HL-60 (cell line): ENCODE measurements around the gene TRIM3.

ENCODE experiments used
- DNase-seq, 2 experiments: peaks; one replicate each; pipeline ENCODE4 v3.0.0-alpha.2; 2010 to 2020; ENCODE audit warnings: low read depth in 1 of 2, low spot score in 1 of 2
- H3K27ac ChIP-seq: fragments of 250-450 bp; sonication (Bioruptor Pico); replicated peaks from 2 replicates; pipeline ENCODE4 v1.5.1; 2020; ENCODE audit warnings: mild to moderate bottlenecking, moderate library complexity
- H3K27me3 ChIP-seq: fragments of 250-450 bp; sonication (Bioruptor Pico); 2 replicates; pipeline ENCODE4 v1.5.1; 2021; ENCODE audit warnings: mild to moderate bottlenecking, moderate library complexity; ENCODE audit not compliant: insufficient read depth, poor library complexity, severe bottlenecking
- H3K4me3 ChIP-seq: replicated peaks from 2 replicates; pipeline ENCODE4 v1.5.1; 2011; ENCODE audit warnings: mild to moderate bottlenecking, control low read depth, low read length; ENCODE audit not compliant: insufficient read depth
- GABPA ChIP-seq: IDR thresholded peaks from 2 replicates; pipeline ENCODE4 v1.6.1; 2012; ENCODE audit warnings: low read depth
- POLR2AphosphoS5 ChIP-seq: IDR thresholded peaks from 2 replicates; pipeline ENCODE4 v1.6.1; 2012; ENCODE audit warnings: low read depth
- SPI1 ChIP-seq: IDR thresholded peaks from 2 replicates; pipeline ENCODE4 v1.6.1; 2012; ENCODE audit warnings: low read depth, mild to moderate bottlenecking, borderline replicate concordance
- TF ChIP-seq, protein P1 (sequence below): IDR thresholded peaks from 2 replicates; pipeline ENCODE4 v1.6.1; 2012; ENCODE audit warnings: low read depth; ENCODE audit not compliant: insufficient replicate concordance
- TF ChIP-seq, protein P2 (sequence below): IDR thresholded peaks from one replicate; pipeline ENCODE4 v1.5.1; 2011; ENCODE audit warnings: low read length, control low read depth, inconsistent platforms; ENCODE audit not compliant: insufficient read depth

The TRIM3 gene

DNA sequence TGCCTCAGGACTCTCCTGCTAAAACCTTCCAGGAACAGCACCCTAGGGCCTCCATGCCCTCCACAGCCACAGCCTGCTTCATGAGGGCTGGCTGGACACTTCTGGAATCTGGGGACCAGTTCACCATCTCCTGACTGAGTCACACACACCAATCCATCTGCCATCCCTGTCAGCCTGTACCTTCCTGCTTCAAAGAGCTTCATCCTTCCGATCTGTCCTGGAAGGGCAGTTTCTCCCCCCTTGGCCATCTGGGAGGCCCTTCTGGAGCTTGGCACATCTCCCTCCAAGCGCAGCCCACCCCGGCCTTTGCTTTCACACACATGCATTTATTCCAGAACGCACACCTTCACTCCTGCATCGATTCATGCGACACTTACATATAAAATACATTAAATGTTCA is 67.9 kb downstream of the TRIM3 start:
- H3K4me3 ChIP-seq: no peak overlapping the region
- no peak for DNase-seq
- H3K27me3 ChIP-seq: no peaks in the 10 kb centered on the region
- TF ChIP-seq POLR2AphosphoS5: no peak
- no peak for TF ChIP-seq SPI1
- TF ChIP-seq GABPA: no peak
- TF ChIP-seq, protein P1, sequence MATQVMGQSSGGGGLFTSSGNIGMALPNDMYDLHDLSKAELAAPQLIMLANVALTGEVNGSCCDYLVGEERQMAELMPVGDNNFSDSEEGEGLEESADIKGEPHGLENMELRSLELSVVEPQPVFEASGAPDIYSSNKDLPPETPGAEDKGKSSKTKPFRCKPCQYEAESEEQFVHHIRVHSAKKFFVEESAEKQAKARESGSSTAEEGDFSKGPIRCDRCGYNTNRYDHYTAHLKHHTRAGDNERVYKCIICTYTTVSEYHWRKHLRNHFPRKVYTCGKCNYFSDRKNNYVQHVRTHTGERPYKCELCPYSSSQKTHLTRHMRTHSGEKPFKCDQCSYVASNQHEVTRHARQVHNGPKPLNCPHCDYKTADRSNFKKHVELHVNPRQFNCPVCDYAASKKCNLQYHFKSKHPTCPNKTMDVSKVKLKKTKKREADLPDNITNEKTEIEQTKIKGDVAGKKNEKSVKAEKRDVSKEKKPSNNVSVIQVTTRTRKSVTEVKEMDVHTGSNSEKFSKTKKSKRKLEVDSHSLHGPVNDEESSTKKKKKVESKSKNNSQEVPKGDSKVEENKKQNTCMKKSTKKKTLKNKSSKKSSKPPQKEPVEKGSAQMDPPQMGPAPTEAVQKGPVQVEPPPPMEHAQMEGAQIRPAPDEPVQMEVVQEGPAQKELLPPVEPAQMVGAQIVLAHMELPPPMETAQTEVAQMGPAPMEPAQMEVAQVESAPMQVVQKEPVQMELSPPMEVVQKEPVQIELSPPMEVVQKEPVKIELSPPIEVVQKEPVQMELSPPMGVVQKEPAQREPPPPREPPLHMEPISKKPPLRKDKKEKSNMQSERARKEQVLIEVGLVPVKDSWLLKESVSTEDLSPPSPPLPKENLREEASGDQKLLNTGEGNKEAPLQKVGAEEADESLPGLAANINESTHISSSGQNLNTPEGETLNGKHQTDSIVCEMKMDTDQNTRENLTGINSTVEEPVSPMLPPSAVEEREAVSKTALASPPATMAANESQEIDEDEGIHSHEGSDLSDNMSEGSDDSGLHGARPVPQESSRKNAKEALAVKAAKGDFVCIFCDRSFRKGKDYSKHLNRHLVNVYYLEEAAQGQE: no peak
- TF ChIP-seq, protein P2, sequence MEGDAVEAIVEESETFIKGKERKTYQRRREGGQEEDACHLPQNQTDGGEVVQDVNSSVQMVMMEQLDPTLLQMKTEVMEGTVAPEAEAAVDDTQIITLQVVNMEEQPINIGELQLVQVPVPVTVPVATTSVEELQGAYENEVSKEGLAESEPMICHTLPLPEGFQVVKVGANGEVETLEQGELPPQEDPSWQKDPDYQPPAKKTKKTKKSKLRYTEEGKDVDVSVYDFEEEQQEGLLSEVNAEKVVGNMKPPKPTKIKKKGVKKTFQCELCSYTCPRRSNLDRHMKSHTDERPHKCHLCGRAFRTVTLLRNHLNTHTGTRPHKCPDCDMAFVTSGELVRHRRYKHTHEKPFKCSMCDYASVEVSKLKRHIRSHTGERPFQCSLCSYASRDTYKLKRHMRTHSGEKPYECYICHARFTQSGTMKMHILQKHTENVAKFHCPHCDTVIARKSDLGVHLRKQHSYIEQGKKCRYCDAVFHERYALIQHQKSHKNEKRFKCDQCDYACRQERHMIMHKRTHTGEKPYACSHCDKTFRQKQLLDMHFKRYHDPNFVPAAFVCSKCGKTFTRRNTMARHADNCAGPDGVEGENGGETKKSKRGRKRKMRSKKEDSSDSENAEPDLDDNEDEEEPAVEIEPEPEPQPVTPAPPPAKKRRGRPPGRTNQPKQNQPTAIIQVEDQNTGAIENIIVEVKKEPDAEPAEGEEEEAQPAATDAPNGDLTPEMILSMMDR: no peak
- no peak overlapping the region for H3K27ac ChIP-seq

DNA sequence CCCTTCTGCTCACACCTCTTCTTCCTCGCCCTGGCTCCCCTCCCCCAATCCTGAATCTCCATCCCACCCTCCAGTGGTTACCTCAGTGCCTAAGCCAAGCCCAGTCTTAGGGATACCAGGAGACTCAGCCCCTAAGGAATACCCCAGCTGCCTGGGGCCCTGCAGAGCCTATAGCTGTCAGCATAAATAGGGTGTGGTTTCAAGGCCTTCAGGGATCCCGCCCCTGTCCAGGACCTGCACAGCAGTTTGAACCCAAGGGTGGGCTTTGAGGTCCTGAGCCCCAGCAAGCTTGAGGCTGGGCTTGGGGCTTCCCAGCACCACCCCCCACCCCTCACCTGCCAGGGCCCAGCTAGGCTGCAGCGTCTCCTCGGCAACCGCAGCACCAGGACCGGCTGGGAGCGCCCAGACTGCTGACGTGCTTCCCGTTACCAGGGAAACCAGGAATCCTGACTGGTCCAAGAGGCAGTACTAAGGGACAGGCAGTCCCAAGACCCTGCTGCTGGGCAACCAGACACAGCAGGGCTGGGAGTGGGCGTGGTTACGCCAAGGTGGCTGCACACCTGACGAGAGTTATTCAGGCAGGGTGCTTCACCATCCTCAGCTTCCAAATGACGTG is 68.6 kb downstream of the TRIM3 start:
- DNase-seq: no peak
- no peaks in the 10 kb centered on the region for H3K27me3 ChIP-seq
- H3K4me3 ChIP-seq: no peak overlapping the region
- TF ChIP-seq, protein P1: no peak
- TF ChIP-seq, protein P2: no peak
- no peak overlapping the region for H3K27ac ChIP-seq

DNA sequence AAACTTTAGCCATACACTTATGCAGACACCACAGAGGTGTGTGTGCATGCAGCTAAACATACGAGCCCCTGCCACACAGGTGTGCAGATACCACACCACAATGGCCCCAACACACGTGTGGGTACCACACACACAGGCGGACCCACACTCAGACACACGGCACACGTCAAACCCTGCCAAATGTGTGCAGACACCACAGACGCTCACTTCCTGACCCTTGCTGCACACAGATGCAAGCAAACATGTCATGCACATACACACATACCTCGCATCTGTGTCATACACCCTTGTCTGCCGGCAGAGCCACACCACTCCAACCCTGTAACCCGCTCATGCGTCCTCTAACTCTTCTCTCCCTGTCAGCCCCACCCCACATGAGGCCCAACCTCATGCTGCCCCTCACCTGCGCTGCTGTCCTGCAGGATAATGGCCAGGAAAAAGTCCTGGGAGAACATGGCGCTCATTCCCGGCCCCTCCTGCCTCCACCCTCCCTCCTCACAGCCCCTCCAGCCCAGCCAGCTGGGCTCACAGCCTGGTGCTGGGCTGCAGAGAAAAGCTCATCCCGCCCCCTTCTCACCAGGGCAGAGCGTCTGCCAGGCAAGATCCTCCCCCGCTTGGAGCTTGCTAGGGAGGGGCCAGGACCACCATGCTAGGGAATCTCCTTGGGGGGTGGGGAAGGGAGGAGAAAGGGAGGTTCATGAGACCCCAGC is 69.2 kb downstream of the TRIM3 start:
- Histone ChIP-seq H3K27me3 (no peaks in the 10 kb centered on the region), H3K4me3 (no peak overlapping the region), H3K27ac (no peak overlapping the region)
- TF ChIP-seq, protein P1: no peak
- TF ChIP-seq, protein P2: no peak
- TF ChIP-seq POLR2AphosphoS5 (no peak), SPI1 (no peak), GABPA (no peak)
- DNase-seq: no peak
